Memory B cell (primary cell): ENCODE data around the gene VHLL.

ENCODE experiments used
- ATAC-seq: fragments of 150-1000 bp; cut with Tn5 transposase; 2 replicates; pipeline ENCODE4 v1.10.0; 2021; ENCODE audit warnings: low read depth, mild to moderate bottlenecking, moderate library complexity
- DNase-seq, 2 donors: peaks; one replicate each; pipeline ENCODE4 v3.0.0; 2022; ENCODE audit warnings: low spot score in 2 of 2
- H3K27ac Mint-ChIP-seq: one replicate; pipeline ENCODE4 v1.8.0; 2022; ENCODE audit warnings: mild to moderate bottlenecking, moderate library complexity, mixed read lengths
- H3K27me3 Mint-ChIP-seq: one replicate; pipeline ENCODE4 v1.8.0; 2022; ENCODE audit warnings: mixed read lengths
- H3K36me3 Mint-ChIP-seq: one replicate; pipeline ENCODE4 v1.8.0; 2022; ENCODE audit warnings: mild to moderate bottlenecking, mixed read lengths
- H3K4me1 Mint-ChIP-seq: one replicate; pipeline ENCODE4 v1.8.0; 2022; ENCODE audit warnings: mixed read lengths
- H3K4me3 Mint-ChIP-seq: one replicate; pipeline ENCODE4 v1.8.0; 2022; ENCODE audit warnings: mild to moderate bottlenecking, moderate library complexity, mixed read lengths
- H3K9me3 Mint-ChIP-seq: one replicate; pipeline ENCODE4 v1.8.0; 2022; ENCODE audit warnings: mixed read lengths

VHLL gene

DNA sequence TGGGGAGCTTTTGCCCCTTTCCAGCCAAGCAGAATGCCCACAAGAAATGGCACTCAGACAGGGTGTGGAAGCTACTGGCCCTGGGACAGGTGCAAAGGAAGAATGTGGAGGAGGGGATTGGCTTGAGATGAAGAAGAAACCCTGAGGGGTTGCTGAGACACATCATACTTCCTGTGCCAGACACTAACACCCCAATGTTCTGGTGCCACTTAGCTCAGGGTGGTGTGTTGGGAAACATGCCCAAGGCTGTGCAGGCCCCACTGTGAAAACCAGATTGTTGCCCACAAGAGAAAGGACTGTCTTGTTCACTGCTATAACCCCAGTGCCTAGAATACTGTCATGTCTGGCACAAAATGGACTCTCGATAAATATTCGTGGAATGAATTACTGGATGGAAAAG lies 41.4 kb downstream of the VHLL start:
- Mint-ChIP-seq H3K4me1 (no peaks in the 10 kb centered on the region), H3K36me3 (peaks cover 43% of the 10 kb centered on the region), H3K27me3 (no peaks in the 10 kb centered on the region), H3K27ac (no peak overlapping the region), H3K4me3 (no peak overlapping the region), H3K9me3 (no peaks in the 10 kb centered on the region)
- DNase-seq (no peak), ATAC-seq (no peak)

DNA sequence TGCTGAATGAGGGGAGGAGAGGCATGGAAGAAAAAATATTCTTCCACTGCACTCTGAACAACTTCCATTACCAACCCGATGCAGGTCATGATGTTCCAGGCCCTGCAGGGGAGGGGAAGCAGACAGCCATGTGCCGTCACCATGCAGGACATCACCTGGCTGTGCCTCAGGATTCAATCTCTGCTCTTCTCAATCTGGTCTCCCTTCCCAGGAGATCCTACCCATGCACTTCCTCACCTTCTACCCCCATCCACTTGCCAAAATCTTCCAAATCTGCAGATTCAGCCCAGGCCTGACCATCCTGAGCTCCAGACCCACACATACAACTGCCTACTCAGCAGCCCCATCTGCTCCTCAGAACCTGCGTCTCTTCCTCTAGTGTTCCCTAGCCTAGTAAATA lies 45.5 kb downstream of the VHLL start:
- H3K9me3 Mint-ChIP-seq, result no peaks in the 10 kb centered on the region
- H3K27ac Mint-ChIP-seq, result no peak overlapping the region
- H3K4me3 Mint-ChIP-seq, result no peak overlapping the region
- H3K27me3 Mint-ChIP-seq, result no peaks in the 10 kb centered on the region
- no peaks in the 10 kb centered on the region for H3K4me1 Mint-ChIP-seq
- H3K36me3 Mint-ChIP-seq, result peaks cover 31% of the 10 kb centered on the region
- no peak for ATAC-seq
- no peak for DNase-seq

DNA sequence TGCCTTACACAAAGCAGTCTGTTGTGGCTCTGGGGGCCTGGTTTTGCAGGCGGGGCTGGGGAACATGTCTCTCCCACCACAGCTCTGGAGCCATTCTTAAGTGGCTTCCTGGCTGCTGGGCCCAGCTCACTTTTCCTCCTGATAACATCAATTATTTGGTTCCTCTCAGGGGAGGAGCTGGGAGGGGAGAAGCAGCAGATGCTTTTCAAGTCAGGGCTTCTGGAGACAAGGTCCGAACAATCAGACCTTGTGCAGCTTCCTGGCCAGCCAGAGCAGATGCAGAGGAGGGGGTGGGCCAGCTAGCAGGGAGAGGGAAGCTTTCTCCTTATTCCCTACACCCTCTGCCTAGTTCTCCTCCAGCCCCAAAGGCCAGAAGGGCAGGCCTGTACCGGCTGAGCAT lies 47.6 kb downstream of the VHLL start:
- ATAC-seq, result no peak
- H3K4me1 Mint-ChIP-seq, result peaks cover 2% of the 10 kb centered on the region
- no peak for DNase-seq
- H3K9me3 Mint-ChIP-seq, result no peaks in the 10 kb centered on the region
- peaks cover 23% of the 10 kb centered on the region for H3K36me3 Mint-ChIP-seq
- no peak overlapping the region for H3K27ac Mint-ChIP-seq
- no peaks in the 10 kb centered on the region for H3K27me3 Mint-ChIP-seq
- H3K4me3 Mint-ChIP-seq, result no peak overlapping the region

DNA sequence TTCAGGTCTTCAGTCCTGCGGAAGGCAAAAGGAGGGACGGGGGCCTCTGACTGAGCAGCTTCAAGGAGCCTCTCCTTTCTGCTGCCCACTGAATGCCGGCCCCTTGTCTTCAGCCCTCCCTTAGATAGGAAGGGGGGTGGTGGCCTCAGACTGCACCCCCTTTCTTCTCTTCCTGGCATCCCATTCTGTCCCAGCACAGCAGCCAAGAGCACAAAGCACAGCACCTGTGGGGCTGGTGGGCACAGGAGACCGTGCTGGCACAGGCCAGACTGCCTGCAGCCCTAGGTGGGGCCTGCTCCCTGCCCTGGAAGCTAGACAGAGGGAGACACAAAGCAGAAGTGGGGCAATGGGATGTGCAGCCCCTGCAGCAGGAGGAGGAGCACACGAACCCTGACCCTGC lies 49.5 kb downstream of the VHLL start:
- no peak for ATAC-seq
- H3K27ac Mint-ChIP-seq, result no peak overlapping the region
- H3K27me3 Mint-ChIP-seq, result peaks cover 2% of the 10 kb centered on the region
- peaks cover 17% of the 10 kb centered on the region for H3K4me1 Mint-ChIP-seq
- H3K9me3 Mint-ChIP-seq, result no peaks in the 10 kb centered on the region
- no peak for DNase-seq
- peaks cover 19% of the 10 kb centered on the region for H3K36me3 Mint-ChIP-seq
- no peak overlapping the region for H3K4me3 Mint-ChIP-seq
